Trophoblast cell (in vitro differentiated cells and primary cell): ENCODE data around the gene SLC22A23.

Source experiments
- DNase-seq, 2 donors: peaks; one replicate each; pipeline ENCODE4 v3.0.0-alpha.2; 2016
- H2AFZ ChIP-seq: 2 replicates; pipeline ENCODE4 v1.6.1; 2013; ENCODE audit warnings: low read length, moderate library complexity, mild to moderate bottlenecking; ENCODE audit not compliant: insufficient read depth, poor library complexity
- H2AK5ac ChIP-seq: 2 replicates; pipeline ENCODE4 v1.6.1; 2013; ENCODE audit warnings: mild to moderate bottlenecking, low read length
- H2BK120ac ChIP-seq: 2 replicates; pipeline ENCODE4 v1.6.1; 2013; ENCODE audit warnings: low read length, mild to moderate bottlenecking, moderate library complexity; ENCODE audit not compliant: insufficient read depth, poor library complexity
- H2BK12ac ChIP-seq: 2 replicates; pipeline ENCODE4 v1.6.1; 2013; ENCODE audit warnings: mild to moderate bottlenecking, low read length, moderate library complexity
- H2BK5ac ChIP-seq: 2 replicates; pipeline ENCODE4 v1.6.1; 2013; ENCODE audit warnings: low read length, low read depth, moderate library complexity, mild to moderate bottlenecking; ENCODE audit not compliant: poor library complexity
- H3K14ac ChIP-seq: 2 replicates; pipeline ENCODE4 v1.6.1; 2013; ENCODE audit warnings: mild to moderate bottlenecking, low read length
- H3K18ac ChIP-seq: 2 replicates; pipeline ENCODE4 v1.6.1; 2013; ENCODE audit warnings: mild to moderate bottlenecking, low read length
- H3K23ac ChIP-seq: 2 replicates; pipeline ENCODE4 v1.6.1; 2013; ENCODE audit warnings: low read length
- H3K27ac ChIP-seq: 2 replicates; pipeline ENCODE4 v1.5.1; 2013; ENCODE audit warnings: low read depth, mild to moderate bottlenecking, inconsistent platforms, low read length, moderate library complexity
- H3K27me3 ChIP-seq: 2 replicates; pipeline ENCODE4 v1.6.1; 2013; ENCODE audit warnings: inconsistent platforms, mild to moderate bottlenecking, low read length, moderate library complexity; ENCODE audit not compliant: insufficient read depth
- H3K36me3 ChIP-seq, 2 experiments: 1 replicate in 1 of 2; 2 replicates in 1 of 2; pipeline ENCODE4 v1.6.1; 2013; ENCODE audit warnings: low read length in 2 of 2, mild to moderate bottlenecking in 2 of 2, moderate library complexity in 1 of 2; ENCODE audit not compliant: insufficient read depth in 2 of 2, control insufficient read depth in 1 of 2
- H3K4ac ChIP-seq: 2 replicates; pipeline ENCODE4 v1.6.1; 2013; ENCODE audit warnings: low read depth, mild to moderate bottlenecking, low read length, moderate library complexity
- H3K4me1 ChIP-seq, 2 experiments: 1 replicate in 1 of 2; 2 replicates in 1 of 2; pipeline ENCODE4 v1.6.1; 2013; ENCODE audit warnings: low read length in 2 of 2, mild to moderate bottlenecking in 2 of 2, moderate library complexity in 1 of 2; ENCODE audit not compliant: insufficient read depth in 2 of 2, control insufficient read depth in 1 of 2
- H3K4me2 ChIP-seq: 2 replicates; pipeline ENCODE4 v1.6.1; 2013; ENCODE audit warnings: inconsistent platforms, mild to moderate bottlenecking, low read length, moderate library complexity
- H3K4me3 ChIP-seq: 2 replicates; pipeline ENCODE4 v1.5.1; 2013; ENCODE audit warnings: mild to moderate bottlenecking, low read depth, low read length, inconsistent platforms
- H3K79me1 ChIP-seq: one replicate; pipeline ENCODE4 v1.6.1; 2013; ENCODE audit warnings: low read length
- H3K79me2 ChIP-seq: 2 replicates; pipeline ENCODE4 v1.6.1; 2013; ENCODE audit warnings: low read length, mild to moderate bottlenecking; ENCODE audit not compliant: control insufficient read depth, insufficient read depth, poor library complexity
- H3K9ac ChIP-seq: 2 replicates; pipeline ENCODE4 v1.6.1; 2013; ENCODE audit warnings: mild to moderate bottlenecking, low read length
- H3K9me3 ChIP-seq: 2 replicates; pipeline ENCODE4 v1.6.1; 2013; ENCODE audit warnings: low read depth, mild to moderate bottlenecking, control low read depth, inconsistent platforms, low read length; ENCODE audit not compliant: insufficient read depth
- H4K12ac ChIP-seq: 2 replicates; pipeline ENCODE4 v1.6.1; 2013; ENCODE audit warnings: low read depth, mild to moderate bottlenecking, low read length, moderate library complexity
- H4K8ac ChIP-seq: 2 replicates; pipeline ENCODE4 v1.6.1; 2013; ENCODE audit warnings: low read depth, mild to moderate bottlenecking, low read length, moderate library complexity
- H4K91ac ChIP-seq: one replicate; pipeline ENCODE4 v1.6.1; 2013; ENCODE audit warnings: low read depth, mild to moderate bottlenecking, low read length, moderate library complexity
- WGBS: extraction: QIAGEN DNeasy Blood & Tissue Kit; methylation state at CpG from one replicate; pipeline ENCODE4 v1.1.7; 2013; ENCODE audit warnings: missing lambda C conversion rate; ENCODE audit not compliant: insufficient read length, insufficient coverage; ENCODE audit errors: extremely low coverage; 5-methylcytosine and 5-hydroxymethylcytosine counted together

SLC22A23 gene

DNA sequence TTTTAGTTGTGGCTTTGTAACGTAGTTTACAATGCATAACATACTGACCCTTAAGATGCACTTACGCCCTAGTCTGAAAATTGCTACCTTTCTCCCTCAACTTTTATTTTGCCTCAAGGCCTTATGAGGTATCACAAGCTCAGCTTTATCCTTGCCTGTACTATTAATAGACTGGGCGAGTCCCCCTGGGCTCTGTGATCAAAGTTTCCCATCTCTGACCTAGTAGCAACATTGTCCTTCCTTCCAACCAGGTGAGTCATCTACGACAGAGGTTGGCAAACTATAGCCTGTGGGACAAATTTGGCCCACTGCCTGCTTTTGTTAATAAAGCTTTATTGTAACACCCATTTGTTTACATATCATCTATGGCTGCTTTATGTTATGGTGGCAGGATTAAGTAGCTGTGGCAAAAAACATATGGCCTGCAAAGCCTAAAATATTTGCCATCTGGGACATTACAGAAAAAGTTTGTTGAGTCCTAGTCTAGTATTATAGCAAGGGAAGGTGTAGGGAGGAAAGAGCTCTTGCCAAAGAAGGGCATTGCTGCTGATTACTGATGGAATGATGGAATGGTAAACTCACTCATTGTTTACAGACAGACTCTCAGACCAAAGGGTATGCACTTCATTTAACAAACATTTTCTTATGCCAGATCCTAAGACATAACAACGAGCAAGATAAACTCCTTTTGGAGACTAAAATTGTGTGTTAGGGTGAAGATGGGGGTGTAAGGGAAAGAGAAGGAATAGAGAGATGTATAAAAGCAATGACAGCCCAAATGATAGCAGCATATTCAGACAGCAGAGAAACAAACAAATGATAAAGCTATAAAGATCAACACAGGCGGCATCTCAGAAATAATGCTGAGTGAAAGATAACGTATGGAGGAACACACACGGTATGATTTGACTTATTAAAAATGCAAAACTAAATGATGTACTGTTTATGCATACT is 74.2 kb downstream of the SLC22A23 start:
- Histone ChIP-seq H3K27me3 (no peaks in the 10 kb centered on the region), H2AFZ (no peak overlapping the region), H4K8ac (no peak overlapping the region), H3K79me2 (peaks cover 4% of the 10 kb centered on the region), H2AK5ac (no peak overlapping the region), H3K14ac (no peak overlapping the region), H3K18ac (no peak overlapping the region), H3K9ac (no peak overlapping the region), H3K4me1 (peaks cover 8 to 19% of the 10 kb centered on the region in 2 experiments), H3K4me2 (no peak overlapping the region), H4K91ac (no peak overlapping the region), H3K79me1 (peaks cover 2% of the 10 kb centered on the region), H3K4ac (no peak overlapping the region), H3K36me3 (peaks cover 2 to 9% of the 10 kb centered on the region in 2 experiments), H4K12ac (no peak overlapping the region), H3K4me3 (no peak overlapping the region), H3K9me3 (no peaks in the 10 kb centered on the region), H3K27ac (no peak overlapping the region), H3K23ac (no peak overlapping the region), H2BK12ac (no peak overlapping the region), H2BK120ac (no peak overlapping the region), H2BK5ac (no peak overlapping the region)
- whole genome bisulfite sequencing, result no CpG with 5 or more reads among the region's 8 CpGs
- DNase-seq, result peak; percentile 31 to 38

DNA sequence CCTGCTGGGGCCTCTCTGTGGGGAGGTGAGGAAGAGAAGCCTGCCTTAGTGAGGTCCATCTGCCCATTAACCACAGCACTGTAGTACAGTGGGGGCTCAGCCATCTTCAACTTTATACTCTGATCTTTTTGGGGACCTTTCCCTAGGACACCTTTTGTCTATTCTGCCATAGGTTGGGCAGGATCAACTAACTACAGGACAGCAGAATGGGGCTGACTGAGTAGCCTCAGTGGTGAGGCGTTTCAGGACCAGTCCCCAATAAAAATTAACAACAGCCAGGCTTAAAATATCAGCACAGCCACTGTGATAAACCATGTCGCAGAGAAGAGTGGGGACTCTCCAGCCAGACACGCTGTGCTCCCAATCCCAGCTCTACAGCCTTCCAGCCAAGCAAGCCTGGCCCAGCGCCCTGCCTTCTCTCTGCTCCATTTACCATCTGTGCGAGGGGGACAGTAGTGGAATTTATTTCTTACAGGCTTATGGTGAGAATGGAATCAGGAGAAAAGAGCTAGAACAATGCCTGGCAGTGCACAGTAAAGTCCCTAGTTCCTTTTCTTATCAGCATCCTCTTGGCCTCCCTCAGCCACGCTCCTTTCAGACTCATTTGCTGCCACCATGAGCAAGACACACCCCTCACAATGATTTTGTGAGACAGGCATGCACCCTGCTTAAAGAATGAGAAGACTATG is 75.5 kb downstream of the SLC22A23 start:
- Histone ChIP-seq H3K18ac (peak overlapping the region; percentile 62), H2AK5ac (no peak overlapping the region), H3K4me3 (no peak overlapping the region), H3K27ac (peak overlapping the region; percentile 37), H3K9me3 (no peaks in the 10 kb centered on the region), H3K4me2 (no peak overlapping the region), H3K79me2 (peaks cover 4% of the 10 kb centered on the region), H2BK120ac (no peak overlapping the region), H4K8ac (no peak overlapping the region), H4K12ac (no peak overlapping the region), H3K4me1 (peaks cover 8 to 19% of the 10 kb centered on the region in 2 experiments), H2AFZ (no peak overlapping the region), H3K27me3 (no peaks in the 10 kb centered on the region), H3K79me1 (peaks cover 2% of the 10 kb centered on the region), H2BK5ac (no peak overlapping the region), H3K36me3 (peaks cover 0 to 2% of the 10 kb centered on the region in 2 experiments), H2BK12ac (peak overlapping the region; percentile 26), H3K14ac (peak overlapping the region; percentile 52), H3K4ac (peak overlapping the region; percentile 34), H3K23ac (no peak overlapping the region), H4K91ac (peak overlapping the region; percentile 45), H3K9ac (no peak overlapping the region)
- WGBS, result no CpG with 5 or more reads among the region's 6 CpGs
- DNase-seq, result no peak

DNA sequence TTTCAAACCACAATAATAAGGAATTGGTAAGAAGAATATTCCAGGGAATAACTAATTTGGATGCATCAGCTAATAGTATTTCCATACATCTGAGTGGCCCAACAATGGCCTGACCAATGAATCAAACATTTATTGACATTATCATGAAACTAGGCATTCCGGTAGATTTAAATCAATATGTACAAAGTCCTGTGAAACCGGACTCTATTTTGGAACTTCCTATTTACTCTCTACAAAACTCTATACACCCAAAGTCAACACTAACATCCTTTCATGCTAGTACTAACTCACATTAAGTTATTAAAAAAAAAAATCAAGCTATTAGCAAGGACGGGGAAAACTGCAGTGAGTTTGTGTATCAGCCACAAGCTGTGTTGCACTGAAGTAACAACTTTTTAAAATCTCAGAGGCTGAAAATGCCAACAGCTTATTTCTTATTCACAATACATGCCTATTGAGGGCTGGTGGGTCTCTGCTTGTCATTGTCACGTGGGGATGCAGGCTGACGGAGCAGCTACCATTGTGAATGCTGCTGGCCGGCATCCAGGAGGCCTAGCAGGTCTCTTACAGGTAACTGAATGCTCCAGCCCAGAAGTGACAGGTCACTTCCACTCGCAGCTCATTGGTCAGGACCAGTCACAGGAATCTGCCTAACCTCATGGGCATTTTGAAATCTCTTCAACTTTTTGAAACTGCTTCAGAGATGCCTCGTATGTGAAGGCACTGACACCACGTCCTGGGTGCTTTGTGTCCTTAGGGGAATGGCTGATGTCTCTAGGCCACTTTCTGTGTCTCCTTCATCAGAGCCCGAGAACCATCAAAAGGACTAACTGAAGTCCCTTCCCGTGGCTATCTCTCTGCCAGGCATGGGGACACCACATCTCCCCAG is 76.3 kb downstream of the SLC22A23 start:
- DNase-seq, result peak in 1 of 2 donors; percentile 25
- peak overlapping the region; percentile 62 for H3K18ac ChIP-seq
- peak overlapping the region; percentile 13 for H3K14ac ChIP-seq
- H3K27me3 ChIP-seq, result no peaks in the 10 kb centered on the region
- whole genome bisulfite sequencing, result no CpG with 5 or more reads among the region's 11 CpGs
- H3K79me1 ChIP-seq, result peaks cover 2% of the 10 kb centered on the region
- H4K8ac ChIP-seq, result no peak overlapping the region
- H2AK5ac ChIP-seq, result no peak overlapping the region
- no peak overlapping the region for H2BK5ac ChIP-seq
- peak overlapping the region; percentile 31 for H2BK12ac ChIP-seq
- no peak overlapping the region for H3K4me2 ChIP-seq
- peaks cover 4% of the 10 kb centered on the region for H3K79me2 ChIP-seq
- H2BK120ac ChIP-seq, result no peak overlapping the region
- no peak overlapping the region for H2AFZ ChIP-seq
- H3K27ac ChIP-seq, result no peak overlapping the region
- H4K91ac ChIP-seq, result peak overlapping the region; percentile 45
- no peak overlapping the region for H3K9ac ChIP-seq
- H4K12ac ChIP-seq, result no peak overlapping the region
- H3K4me3 ChIP-seq, result no peak overlapping the region
- H3K4ac ChIP-seq, result peak overlapping the region; percentile 34
- no peaks in the 10 kb centered on the region for H3K36me3 ChIP-seq
- H3K9me3 ChIP-seq, result no peaks in the 10 kb centered on the region
- no peak overlapping the region for H3K23ac ChIP-seq
- H3K4me1 ChIP-seq, result peaks cover 8 to 19% of the 10 kb centered on the region in 2 experiments
